ENCODE measurements around the gene MRPL46. TPM values are rescaled to one million over a fixed set of nuclear protein-coding genes. Genes with fewer than 3 reads are reported as not detected.

MRPL46 gene
- total and polyA plus RNA-seq, 2 experiments from 2014 or later = 20.9 to 39.1 TPM

GRCh38 chr15:88497109-88497765 lies 30.0 kb upstream of the MRPL46 start:
- Histone ChIP-seq H3K4me1 (ENCODE audit: insufficient read depth) (no peaks in the 10 kb centered on the region), H3K4me3 (no peak overlapping the region), H3K27ac (ENCODE audit: low read depth) (no peak overlapping the region), H3K4me2 (no peak overlapping the region), H3F3A (replicated peaks; ENCODE audit: low read depth) (no peaks in the 10 kb centered on the region), H3K27me3 (ENCODE audit: insufficient read depth) (no peaks in the 10 kb centered on the region), H3K9me2 (ENCODE audit: insufficient read depth) (no peaks in the 10 kb centered on the region), H2AFZ (no peak overlapping the region), H3K36me3 (ENCODE audit: insufficient read depth) (no peaks in the 10 kb centered on the region), H4K20me1 (replicated peaks; ENCODE audit: insufficient read depth) (no peaks in the 10 kb centered on the region), H3K79me2 (replicated peaks; ENCODE audit: insufficient read depth) (no peaks in the 10 kb centered on the region)
- Mint-ChIP-seq H3K36me3 (ENCODE audit: low read depth) (no peaks in the 10 kb centered on the region), H3K27ac (no peak overlapping the region), H3K9me3 (no peaks in the 10 kb centered on the region), H3K27me3 (ENCODE audit: insufficient read depth, low read depth, poor library complexity) (peaks cover 3% of the 10 kb centered on the region), H3K4me3 (no peak overlapping the region), H3K4me1 (peaks cover 1% of the 10 kb centered on the region; the same call in 2 of the 3 replicates)
- ATAC-seq (no peak), DNase-seq (ENCODE audit: low spot score) (no peak)
- TF ChIP-seq NANOG (IDR thresholded peaks at IDR 0.05; ENCODE audit: borderline replicate concordance) = no peak
- TF ChIP-seq JUNB (IDR thresholded peaks at IDR 0.05; ENCODE audit: unreplicated experiment) = no peak
- no peak for TF ChIP-seq CREB1 (CRISPR knock-in tag; IDR thresholded peaks at IDR 0.05; ENCODE audit: low read depth)
- TF ChIP-seq, protein P1, sequence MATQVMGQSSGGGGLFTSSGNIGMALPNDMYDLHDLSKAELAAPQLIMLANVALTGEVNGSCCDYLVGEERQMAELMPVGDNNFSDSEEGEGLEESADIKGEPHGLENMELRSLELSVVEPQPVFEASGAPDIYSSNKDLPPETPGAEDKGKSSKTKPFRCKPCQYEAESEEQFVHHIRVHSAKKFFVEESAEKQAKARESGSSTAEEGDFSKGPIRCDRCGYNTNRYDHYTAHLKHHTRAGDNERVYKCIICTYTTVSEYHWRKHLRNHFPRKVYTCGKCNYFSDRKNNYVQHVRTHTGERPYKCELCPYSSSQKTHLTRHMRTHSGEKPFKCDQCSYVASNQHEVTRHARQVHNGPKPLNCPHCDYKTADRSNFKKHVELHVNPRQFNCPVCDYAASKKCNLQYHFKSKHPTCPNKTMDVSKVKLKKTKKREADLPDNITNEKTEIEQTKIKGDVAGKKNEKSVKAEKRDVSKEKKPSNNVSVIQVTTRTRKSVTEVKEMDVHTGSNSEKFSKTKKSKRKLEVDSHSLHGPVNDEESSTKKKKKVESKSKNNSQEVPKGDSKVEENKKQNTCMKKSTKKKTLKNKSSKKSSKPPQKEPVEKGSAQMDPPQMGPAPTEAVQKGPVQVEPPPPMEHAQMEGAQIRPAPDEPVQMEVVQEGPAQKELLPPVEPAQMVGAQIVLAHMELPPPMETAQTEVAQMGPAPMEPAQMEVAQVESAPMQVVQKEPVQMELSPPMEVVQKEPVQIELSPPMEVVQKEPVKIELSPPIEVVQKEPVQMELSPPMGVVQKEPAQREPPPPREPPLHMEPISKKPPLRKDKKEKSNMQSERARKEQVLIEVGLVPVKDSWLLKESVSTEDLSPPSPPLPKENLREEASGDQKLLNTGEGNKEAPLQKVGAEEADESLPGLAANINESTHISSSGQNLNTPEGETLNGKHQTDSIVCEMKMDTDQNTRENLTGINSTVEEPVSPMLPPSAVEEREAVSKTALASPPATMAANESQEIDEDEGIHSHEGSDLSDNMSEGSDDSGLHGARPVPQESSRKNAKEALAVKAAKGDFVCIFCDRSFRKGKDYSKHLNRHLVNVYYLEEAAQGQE (IDR thresholded peaks at IDR 0.05; ENCODE audit: unreplicated experiment) = no peak
- no peak for TF ChIP-seq ZNF114 (CRISPR knock-in tag; IDR thresholded peaks at IDR 0.05)
- no peak for TF ChIP-seq EZH2phosphoT487 (IDR thresholded peaks at IDR 0.05; ENCODE audit: unreplicated experiment)
- TF ChIP-seq POLR2AphosphoS5 (IDR thresholded peaks at IDR 0.05; ENCODE audit: low read depth) = no peak
- TF ChIP-seq, protein P2, sequence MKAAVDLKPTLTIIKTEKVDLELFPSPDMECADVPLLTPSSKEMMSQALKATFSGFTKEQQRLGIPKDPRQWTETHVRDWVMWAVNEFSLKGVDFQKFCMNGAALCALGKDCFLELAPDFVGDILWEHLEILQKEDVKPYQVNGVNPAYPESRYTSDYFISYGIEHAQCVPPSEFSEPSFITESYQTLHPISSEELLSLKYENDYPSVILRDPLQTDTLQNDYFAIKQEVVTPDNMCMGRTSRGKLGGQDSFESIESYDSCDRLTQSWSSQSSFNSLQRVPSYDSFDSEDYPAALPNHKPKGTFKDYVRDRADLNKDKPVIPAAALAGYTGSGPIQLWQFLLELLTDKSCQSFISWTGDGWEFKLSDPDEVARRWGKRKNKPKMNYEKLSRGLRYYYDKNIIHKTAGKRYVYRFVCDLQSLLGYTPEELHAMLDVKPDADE (IDR thresholded peaks at IDR 0.05) = no peak
- no peak for TF ChIP-seq CTCF (conservative IDR thresholded peaks at IDR 0.05; ENCODE audit: low read depth in 2 of 2)
- no peak for TF ChIP-seq STAT1 (IDR thresholded peaks at IDR 0.05; ENCODE audit: unreplicated experiment)
- TF ChIP-seq, protein P3, sequence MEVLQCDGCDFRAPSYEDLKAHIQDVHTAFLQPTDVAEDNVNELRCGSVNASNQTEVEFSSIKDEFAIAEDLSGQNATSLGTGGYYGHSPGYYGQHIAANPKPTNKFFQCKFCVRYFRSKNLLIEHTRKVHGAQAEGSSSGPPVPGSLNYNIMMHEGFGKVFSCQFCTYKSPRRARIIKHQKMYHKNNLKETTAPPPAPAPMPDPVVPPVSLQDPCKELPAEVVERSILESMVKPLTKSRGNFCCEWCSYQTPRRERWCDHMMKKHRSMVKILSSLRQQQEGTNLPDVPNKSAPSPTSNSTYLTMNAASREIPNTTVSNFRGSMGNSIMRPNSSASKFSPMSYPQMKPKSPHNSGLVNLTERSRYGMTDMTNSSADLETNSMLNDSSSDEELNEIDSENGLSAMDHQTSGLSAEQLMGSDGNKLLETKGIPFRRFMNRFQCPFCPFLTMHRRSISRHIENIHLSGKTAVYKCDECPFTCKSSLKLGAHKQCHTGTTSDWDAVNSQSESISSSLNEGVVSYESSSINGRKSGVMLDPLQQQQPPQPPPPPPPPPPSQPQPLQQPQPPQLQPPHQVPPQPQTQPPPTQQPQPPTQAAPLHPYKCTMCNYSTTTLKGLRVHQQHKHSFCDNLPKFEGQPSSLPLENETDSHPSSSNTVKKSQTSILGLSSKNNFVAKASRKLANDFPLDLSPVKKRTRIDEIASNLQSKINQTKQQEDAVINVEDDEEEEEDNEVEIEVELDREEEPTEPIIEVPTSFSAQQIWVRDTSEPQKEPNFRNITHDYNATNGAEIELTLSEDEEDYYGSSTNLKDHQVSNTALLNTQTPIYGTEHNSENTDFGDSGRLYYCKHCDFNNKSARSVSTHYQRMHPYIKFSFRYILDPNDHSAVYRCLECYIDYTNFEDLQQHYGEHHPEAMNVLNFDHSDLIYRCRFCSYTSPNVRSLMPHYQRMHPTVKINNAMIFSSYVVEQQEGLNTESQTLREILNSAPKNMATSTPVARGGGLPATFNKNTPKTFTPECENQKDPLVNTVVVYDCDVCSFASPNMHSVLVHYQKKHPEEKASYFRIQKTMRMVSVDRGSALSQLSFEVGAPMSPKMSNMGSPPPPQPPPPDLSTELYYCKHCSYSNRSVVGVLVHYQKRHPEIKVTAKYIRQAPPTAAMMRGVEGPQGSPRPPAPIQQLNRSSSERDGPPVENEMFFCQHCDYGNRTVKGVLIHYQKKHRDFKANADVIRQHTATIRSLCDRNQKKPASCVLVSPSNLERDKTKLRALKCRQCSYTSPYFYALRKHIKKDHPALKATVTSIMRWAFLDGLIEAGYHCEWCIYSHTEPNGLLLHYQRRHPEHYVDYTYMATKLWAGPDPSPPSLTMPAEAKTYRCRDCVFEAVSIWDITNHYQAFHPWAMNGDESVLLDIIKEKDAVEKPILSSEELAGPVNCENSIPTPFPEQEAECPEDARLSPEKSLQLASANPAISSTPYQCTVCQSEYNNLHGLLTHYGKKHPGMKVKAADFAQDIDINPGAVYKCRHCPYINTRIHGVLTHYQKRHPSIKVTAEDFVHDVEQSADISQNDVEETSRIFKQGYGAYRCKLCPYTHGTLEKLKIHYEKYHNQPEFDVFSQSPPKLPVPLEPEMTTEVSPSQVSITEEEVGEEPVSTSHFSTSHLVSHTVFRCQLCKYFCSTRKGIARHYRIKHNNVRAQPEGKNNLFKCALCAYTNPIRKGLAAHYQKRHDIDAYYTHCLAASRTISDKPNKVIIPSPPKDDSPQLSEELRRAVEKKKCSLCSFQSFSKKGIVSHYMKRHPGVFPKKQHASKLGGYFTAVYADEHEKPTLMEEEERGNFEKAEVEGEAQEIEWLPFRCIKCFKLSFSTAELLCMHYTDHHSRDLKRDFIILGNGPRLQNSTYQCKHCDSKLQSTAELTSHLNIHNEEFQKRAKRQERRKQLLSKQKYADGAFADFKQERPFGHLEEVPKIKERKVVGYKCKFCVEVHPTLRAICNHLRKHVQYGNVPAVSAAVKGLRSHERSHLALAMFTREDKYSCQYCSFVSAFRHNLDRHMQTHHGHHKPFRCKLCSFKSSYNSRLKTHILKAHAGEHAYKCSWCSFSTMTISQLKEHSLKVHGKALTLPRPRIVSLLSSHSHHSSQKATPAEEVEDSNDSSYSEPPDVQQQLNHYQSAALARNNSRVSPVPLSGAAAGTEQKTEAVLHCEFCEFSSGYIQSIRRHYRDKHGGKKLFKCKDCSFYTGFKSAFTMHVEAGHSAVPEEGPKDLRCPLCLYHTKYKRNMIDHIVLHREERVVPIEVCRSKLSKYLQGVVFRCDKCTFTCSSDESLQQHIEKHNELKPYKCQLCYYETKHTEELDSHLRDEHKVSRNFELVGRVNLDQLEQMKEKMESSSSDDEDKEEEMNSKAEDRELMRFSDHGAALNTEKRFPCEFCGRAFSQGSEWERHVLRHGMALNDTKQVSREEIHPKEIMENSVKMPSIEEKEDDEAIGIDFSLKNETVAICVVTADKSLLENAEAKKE (CRISPR knock-in tag; IDR thresholded peaks at IDR 0.05) = no peak
- TF ChIP-seq ZNF331 (CRISPR knock-in tag; IDR thresholded peaks at IDR 0.05; ENCODE audit: low read depth) = no peak
